Gastrocnemius medialis (tissue), 4 donors: ENCODE measurements around the gene ZNF674. TPM values are rescaled to one million over a fixed set of nuclear protein-coding genes. Genes with fewer than 3 reads are reported as not detected.
"Not testable (repeated sequence)": the region's sequence is repeated elsewhere in the genome, so short reads cannot be mapped to it uniquely, and the experiment has no call there.

Source experiments
- ATAC-seq, 2 donors: fragments of 150-250 bp; one replicate each; pipeline ENCODE4 v1.9.1; 2016
- DNase-seq, 2 donors: peaks; one replicate each; pipeline ENCODE4 v3.0.0-alpha.2; 2019
- H3K27ac ChIP-seq, 4 donors: fragments of 200-600 bp; sonication (generic); 1 replicate in 1 of 4; 2 replicates in 3 of 4; pipeline ENCODE4 v1.5.1; 2016 to 2018; ENCODE audit warnings: mild to moderate bottlenecking in 2 of 4, moderate library complexity in 1 of 4
- H3K27me3 ChIP-seq, 3 donors: fragments of 200-600 bp; sonication (generic) in 2 of 3; 1 replicate in 1 of 3; 2 replicates in 2 of 3; pipeline versions ENCODE4 v1.5.1 to v1.6.0; 2016 to 2019; ENCODE audit warnings: mild to moderate bottlenecking in 1 of 3, moderate library complexity in 1 of 3
- H3K36me3 ChIP-seq, 2 donors: fragments of 200-600 bp; sonication (generic) in 1 of 2; one replicate each; pipeline ENCODE4 v1.5.1; 2017 to 2018
- H3K4me1 ChIP-seq, 2 donors: fragments of 200-600 bp; sonication (generic) in 1 of 2; one replicate each; pipeline ENCODE4 v1.5.1; 2016 to 2017; ENCODE audit warnings: mild to moderate bottlenecking in 2 of 2
- H3K4me3 ChIP-seq, 4 donors: fragments of 200-600 bp; sonication (generic) in 3 of 4; 1 replicate in 1 of 4; 2 replicates in 3 of 4; pipeline ENCODE4 v1.5.1; 2016 to 2019; ENCODE audit warnings: mild to moderate bottlenecking in 2 of 4
- H3K9me3 ChIP-seq, 3 donors: fragments of 200-600 bp; sonication (generic) in 2 of 3; 1 replicate in 1 of 3; 2 replicates in 2 of 3; pipeline ENCODE4 v1.5.1; 2016 to 2019
- CTCF ChIP-seq, 5 experiments: fragments of 450-650 bp in 3 of 5; fragments of 200-600 bp in 2 of 5; sonication (generic) in 2 of 5; IDR thresholded peaks in 4 of 5; conservative IDR thresholded peaks in 1 of 5; 1 replicate in 4 of 5; 2 replicates in 1 of 5; pipeline ENCODE4 v1.5.1; 2016 to 2019; ENCODE audit warnings: antibody characterized with exemption in 5 of 5, mild to moderate bottlenecking in 3 of 5, moderate library complexity in 3 of 5
- POLR2A ChIP-seq, 2 donors: fragments of 450-650 bp; IDR thresholded peaks; one replicate each; pipeline ENCODE4 v1.6.1; 2017; ENCODE audit warnings: antibody characterized with exemption in 2 of 2, mild to moderate bottlenecking in 2 of 2, moderate library complexity in 2 of 2
- in situ Hi-C, 4 donors: fragments of 200-750 bp; cut with MboI; loops; one replicate each; pipeline versions ENCODE4 v1.15.0 to v1.8.0; 2017; ENCODE audit warnings: low sequenced_read_pairs in 4 of 4
- intact Hi-C: fragments of 100-400 bp; cut with DNase I; formaldehyde crosslinking; loops from one replicate; pipeline ENCODE4 v1.15.1; 2023; ENCODE audit warnings: low total_unique reads
- total RNA-seq, 4 donors: library from RNA; depleted of rRNA; stranded (reverse); fragments of >200 nt; gene quantifications; one replicate each; pipeline versions ENCODE4 v1.1.0 to v1.2.3, GENCODE V29; 2016

ZNF674 gene
- total RNA-seq, 4 donors from 2014 or later, result 1.4 to 2.6 (median 2.1) TPM

DNA sequence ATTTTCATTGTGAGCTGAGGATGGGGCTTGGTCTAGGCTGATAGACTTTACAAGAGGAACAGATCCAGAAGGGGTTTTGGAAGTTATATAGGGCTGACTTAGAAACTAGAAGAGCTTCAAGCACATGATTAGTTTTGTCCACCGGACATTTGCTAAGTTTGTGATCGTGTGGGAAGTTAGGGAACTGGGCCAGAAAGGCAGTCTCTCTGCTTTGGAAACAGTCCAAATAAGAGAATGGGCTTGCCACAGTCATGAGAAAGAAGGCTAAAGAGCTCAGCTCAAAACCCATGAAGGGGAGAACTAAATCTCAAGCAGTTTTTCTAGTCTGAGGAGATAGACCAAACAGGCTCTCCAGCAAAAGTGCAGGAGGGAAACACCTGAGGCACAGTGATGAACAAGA lies 67.8 kb downstream of the ZNF674 start:
- intact Hi-C loops (no loop called here), in situ Hi-C loops (no loop called here)
- no peak overlapping the region for H3K4me3 ChIP-seq
- no peaks in the 10 kb centered on the region for H3K27me3 ChIP-seq
- H3K4me1 ChIP-seq, result no peaks in the 10 kb centered on the region
- ATAC-seq (no peak), DNase-seq (no peak)
- H3K27ac ChIP-seq, result no peak overlapping the region
- H3K9me3 ChIP-seq, result no peaks in the 10 kb centered on the region
- H3K36me3 ChIP-seq, result peaks cover 0 to 4% of the 10 kb centered on the region in 2 donors
- no peak for TF ChIP-seq POLR2A (IDR thresholded peaks at IDR 0.05)
- TF ChIP-seq CTCF (IDR thresholded peaks at IDR 0.05 in 4 of 5, conservative IDR thresholded peaks at IDR 0.05 in 1 of 5), result no peak

GRCh38 chrX:46465203-46465602 lies 80.0 kb downstream of the ZNF674 start:
- no peaks in the 10 kb centered on the region for H3K4me1 ChIP-seq
- in situ Hi-C loops, result no loop called here
- H3K27me3 ChIP-seq, result no peaks in the 10 kb centered on the region
- no peak overlapping the region for H3K27ac ChIP-seq
- H3K4me3 ChIP-seq, result no peak overlapping the region
- ATAC-seq, result no peak
- no peak for DNase-seq
- intact Hi-C loops, result no loop called here
- no peaks in the 10 kb centered on the region for H3K9me3 ChIP-seq
- peaks cover 0 to 11% of the 10 kb centered on the region in 2 donors for H3K36me3 ChIP-seq
- no peak for TF ChIP-seq POLR2A (IDR thresholded peaks at IDR 0.05)
- TF ChIP-seq CTCF (IDR thresholded peaks at IDR 0.05 in 4 of 5, conservative IDR thresholded peaks at IDR 0.05 in 1 of 5), result no peak

DNA sequence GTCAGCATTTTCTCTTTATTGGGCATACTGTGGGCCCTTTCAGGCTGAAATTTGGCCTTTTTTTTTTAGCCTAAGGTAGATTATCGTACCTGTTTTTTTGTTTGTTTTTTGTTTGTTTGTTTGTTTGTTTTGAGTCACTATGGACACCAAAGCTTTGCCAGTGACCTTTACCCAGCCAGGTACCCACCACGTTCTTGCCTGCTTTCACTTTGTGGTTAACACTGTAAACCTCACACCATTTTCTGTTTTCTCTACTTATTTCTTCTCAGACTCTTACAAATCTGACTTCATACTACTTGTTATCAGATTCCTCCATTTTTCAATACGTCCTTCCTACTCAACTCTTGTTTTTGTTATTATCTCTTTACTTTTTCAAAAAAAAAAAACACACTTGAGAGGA lies 81.5 kb downstream of the ZNF674 start:
- Histone ChIP-seq H3K4me3 (no peak overlapping the region), H3K9me3 (no peaks in the 10 kb centered on the region), H3K36me3 (peaks cover 0 to 11% of the 10 kb centered on the region in 2 donors), H3K27ac (no peak overlapping the region), H3K27me3 (no peaks in the 10 kb centered on the region), H3K4me1 (no peaks in the 10 kb centered on the region)
- ATAC-seq (no peak), DNase-seq (no peak)
- TF ChIP-seq POLR2A (IDR thresholded peaks at IDR 0.05) (no peak), CTCF (IDR thresholded peaks at IDR 0.05 in 4 of 5, conservative IDR thresholded peaks at IDR 0.05 in 1 of 5) (no peak)
- intact Hi-C loops, result no loop called here
- in situ Hi-C loops, result no loop called here

GRCh38 chrX:46461660-46462191 lies 83.5 kb downstream of the ZNF674 start:
- no peak overlapping the region for H3K4me3 ChIP-seq
- H3K27me3 ChIP-seq, result no peaks in the 10 kb centered on the region
- H3K27ac ChIP-seq, result no peak overlapping the region
- in situ Hi-C loops, result no loop called here
- ATAC-seq (no peak), DNase-seq (no peak)
- H3K36me3 ChIP-seq, result peaks cover 0 to 11% of the 10 kb centered on the region in 2 donors
- intact Hi-C loops, result no loop called here
- TF ChIP-seq POLR2A (IDR thresholded peaks at IDR 0.05) (no peak), CTCF (IDR thresholded peaks at IDR 0.05 in 4 of 5, conservative IDR thresholded peaks at IDR 0.05 in 1 of 5) (no peak)
- H3K9me3 ChIP-seq, result no peaks in the 10 kb centered on the region
- H3K4me1 ChIP-seq, result no peaks in the 10 kb centered on the region

DNA sequence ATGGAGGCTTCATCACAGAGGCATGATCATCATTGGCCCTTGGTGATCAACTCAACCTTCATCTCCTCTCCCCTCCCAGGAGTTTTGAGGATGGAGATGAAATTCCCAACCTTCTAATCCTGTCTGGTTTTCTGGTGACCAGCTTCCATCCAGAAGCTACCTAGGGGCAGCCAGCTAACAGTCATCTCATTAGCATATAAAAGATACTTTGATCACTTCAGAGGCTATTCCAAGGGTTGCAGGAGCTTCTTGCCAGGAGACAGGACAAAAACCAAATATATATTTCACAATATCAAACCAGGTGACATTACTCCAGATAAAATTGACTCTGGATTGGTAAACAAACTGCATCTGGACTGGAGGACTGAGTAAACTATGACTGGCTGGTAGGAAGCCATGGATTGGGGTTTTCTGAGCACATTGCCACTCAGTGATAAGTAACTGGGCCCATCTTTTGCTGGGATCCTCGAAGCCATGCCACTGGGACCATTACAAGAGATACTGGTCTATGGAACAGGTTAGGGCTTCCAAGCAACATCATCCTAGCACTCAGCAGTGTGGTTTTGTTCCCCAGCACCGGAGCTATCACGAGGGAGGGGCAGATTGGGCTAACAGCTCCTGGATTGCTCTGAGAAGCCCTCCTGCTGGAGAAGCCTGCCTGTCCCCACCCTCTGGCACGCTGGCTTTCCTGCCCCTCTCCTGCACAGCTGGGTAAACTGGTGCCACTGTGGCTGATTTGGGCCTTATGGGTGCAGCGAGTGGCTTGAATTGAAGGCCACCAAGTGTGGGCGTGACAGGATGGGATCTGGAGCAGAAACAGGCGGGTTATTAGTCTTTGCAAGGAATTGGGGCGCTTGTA lies 84.2 kb downstream of the ZNF674 start:
- H3K4me3 ChIP-seq, H3K27ac ChIP-seq, intact Hi-C loops, DNase-seq, H3K4me1 ChIP-seq, in situ Hi-C loops, ATAC-seq, H3K9me3 ChIP-seq, H3K27me3 ChIP-seq: not testable (repeated sequence)
- peaks cover 0 to 11% of the 10 kb centered on the region in 2 donors for H3K36me3 ChIP-seq
